GM12874 (cell line): ENCODE data around the gene WDR31.

Experiments
- CTCF ChIP-seq: IDR thresholded peaks from 2 replicates; pipeline ENCODE4 v1.5.1; 2011; ENCODE audit warnings: low read depth, mild to moderate bottlenecking, control low read depth, low read length, moderate library complexity; ENCODE audit not compliant: insufficient read depth

The WDR31 gene

GRCh38 chr9:113337714-113338113 is 2.4 kb downstream of the WDR31 start:
- TF ChIP-seq CTCF: no peak

- TF ChIP-seq CTCF: no peak
Observed at GRCh38 chr9:113331780-113332179, 8.3 kb downstream of the WDR31 start.

- TF ChIP-seq CTCF: no peak
Observed at GRCh38 chr9:113328045-113328782, 11.9 kb downstream of the WDR31 start.

DNA sequence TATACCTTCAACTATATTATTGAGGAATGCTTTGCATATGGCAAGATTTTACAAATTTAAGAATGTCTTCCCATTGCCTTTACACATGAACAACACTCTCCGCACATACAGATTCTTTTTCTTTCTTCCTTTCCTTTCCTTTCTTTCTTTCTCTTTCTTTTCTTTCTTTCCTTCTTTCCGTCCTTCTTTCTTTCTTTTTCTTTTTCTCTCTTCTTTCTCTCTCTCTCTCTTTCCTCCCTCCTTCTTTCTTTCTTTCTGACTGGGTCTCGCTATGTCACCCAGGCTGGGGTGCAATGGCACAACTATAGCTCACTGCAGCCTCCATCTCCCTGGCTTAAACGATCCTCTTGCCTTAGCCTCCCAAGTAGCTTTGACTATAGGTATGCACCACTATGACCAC is 13.8 kb downstream of the WDR31 start:
- TF ChIP-seq CTCF: no peak

- TF ChIP-seq CTCF: no peak
Observed at GRCh38 chr9:113322671-113323070, 17.4 kb downstream of the WDR31 start.

DNA sequence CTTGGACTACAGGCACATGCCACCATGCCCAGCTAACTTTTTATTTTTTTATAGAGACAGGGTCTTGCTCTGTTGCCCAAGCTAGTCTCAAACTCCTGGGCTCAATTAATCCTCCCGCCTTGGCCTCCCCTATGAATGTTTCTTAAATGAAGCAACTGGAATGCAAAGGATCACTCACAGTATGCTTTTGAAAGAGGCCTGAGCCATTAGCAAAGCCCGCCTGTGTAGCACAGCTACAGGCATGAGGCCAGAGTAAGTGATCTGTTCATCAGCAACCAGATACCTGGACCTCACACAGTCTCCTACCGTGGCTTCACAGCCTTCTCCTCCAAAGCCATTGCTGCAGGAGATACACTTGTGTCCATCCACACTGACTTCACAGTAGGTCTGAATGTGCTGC is 20.0 kb downstream of the WDR31 start:
- no peak for TF ChIP-seq CTCF

DNA sequence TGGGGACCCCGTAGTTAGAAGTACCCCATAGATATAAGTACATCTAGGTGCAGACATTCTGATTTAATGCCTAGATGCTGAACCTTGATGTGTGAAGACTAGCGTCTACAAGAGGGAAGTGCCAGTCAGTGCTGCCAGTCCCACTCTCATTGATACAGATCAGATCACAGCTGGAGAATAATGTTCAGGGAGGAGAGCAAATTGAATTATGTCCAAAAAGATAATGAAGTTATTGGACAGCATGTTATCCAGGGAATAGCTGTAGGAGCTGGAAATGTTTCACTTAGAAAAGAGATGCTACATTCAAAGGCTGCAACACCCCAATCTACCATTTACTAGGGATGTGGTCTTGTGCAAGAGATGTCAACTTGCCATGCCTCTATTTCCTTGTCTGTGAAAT is 21.0 kb downstream of the WDR31 start:
- no peak for TF ChIP-seq CTCF
